ENCODE data around the gene PDK2.

DNA sequence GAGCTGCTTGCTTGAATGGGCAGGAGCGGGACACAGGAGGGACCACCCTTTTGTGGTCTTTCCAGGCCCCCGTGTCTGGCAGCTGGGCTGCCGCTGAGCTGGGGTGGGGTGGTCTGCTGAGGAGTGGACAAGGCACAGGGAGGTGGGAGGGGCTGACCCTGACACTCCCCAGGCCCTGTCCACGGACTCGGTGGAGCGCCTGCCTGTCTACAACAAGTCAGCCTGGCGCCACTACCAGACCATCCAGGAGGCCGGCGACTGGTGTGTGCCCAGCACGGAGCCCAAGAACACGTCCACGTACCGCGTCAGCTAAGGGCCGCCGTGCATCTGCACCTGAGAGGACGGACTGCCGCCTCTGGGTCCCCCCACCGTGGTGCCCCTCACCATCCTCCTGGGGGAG, 14.6 kb downstream of the PDK2 start:
- TF ChIP-seq, protein P1, sequence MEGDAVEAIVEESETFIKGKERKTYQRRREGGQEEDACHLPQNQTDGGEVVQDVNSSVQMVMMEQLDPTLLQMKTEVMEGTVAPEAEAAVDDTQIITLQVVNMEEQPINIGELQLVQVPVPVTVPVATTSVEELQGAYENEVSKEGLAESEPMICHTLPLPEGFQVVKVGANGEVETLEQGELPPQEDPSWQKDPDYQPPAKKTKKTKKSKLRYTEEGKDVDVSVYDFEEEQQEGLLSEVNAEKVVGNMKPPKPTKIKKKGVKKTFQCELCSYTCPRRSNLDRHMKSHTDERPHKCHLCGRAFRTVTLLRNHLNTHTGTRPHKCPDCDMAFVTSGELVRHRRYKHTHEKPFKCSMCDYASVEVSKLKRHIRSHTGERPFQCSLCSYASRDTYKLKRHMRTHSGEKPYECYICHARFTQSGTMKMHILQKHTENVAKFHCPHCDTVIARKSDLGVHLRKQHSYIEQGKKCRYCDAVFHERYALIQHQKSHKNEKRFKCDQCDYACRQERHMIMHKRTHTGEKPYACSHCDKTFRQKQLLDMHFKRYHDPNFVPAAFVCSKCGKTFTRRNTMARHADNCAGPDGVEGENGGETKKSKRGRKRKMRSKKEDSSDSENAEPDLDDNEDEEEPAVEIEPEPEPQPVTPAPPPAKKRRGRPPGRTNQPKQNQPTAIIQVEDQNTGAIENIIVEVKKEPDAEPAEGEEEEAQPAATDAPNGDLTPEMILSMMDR (IDR thresholded peaks at IDR 0.05 in 4 of 5, conservative IDR thresholded peaks at IDR 0.05 in 1 of 5), result no peak
- no peak for TF ChIP-seq POLR2A (IDR thresholded peaks at IDR 0.05)
